HepG2 (cell line): ENCODE data around the gene PPCDC. TPM values are rescaled to one million over a fixed set of nuclear protein-coding genes. Genes with fewer than 3 reads are reported as not detected.

Experiments used
- ATAC-seq: fragments of 200-7000 bp; cut with Tn5 transposase; 3 replicates; pipeline ENCODE4 v1.9.1; 2020; ENCODE audit warnings: mild to moderate bottlenecking, moderate library complexity
- BruUV-seq: library from RNA; stranded (reverse); fragments of 400-500 nt; replicated peaks from 2 replicates; lab custom pipeline; 2021; lab: Mats Ljungman, UMichigan
- CTCF ChIA-PET: fragments of 300-600 bp; formaldehyde crosslinking; extraction: SDS; loops from one replicate; lab custom pipeline; 2021; ENCODE audit warnings: low total read pairs, inconsistent platforms, low intra/inter-chr PET ratio; lab: Yijun Ruan, JAX
- POLR2A ChIA-PET: fragments of 350-600 bp; sonication (Branson Sonifier 250); formaldehyde crosslinking; loops from one replicate; lab custom pipeline; 2020; ENCODE audit warnings: antibody characterized with exemption, inconsistent platforms; lab: Yijun Ruan, JAX
- DNase-seq: peaks from one replicate; pipeline ENCODE4 v3.0.0-alpha.2; 2015; ENCODE audit warnings: low spot score
- FAIRE-seq: peaks from 3 replicates; lab custom pipeline; 2011; peaks lifted over from hg19 to GRCh38; lab: Jason Lieb, UNC
- H2AFZ ChIP-seq: one replicate; pipeline ENCODE4 v1.6.1; 2011; ENCODE audit warnings: low read length, inconsistent platforms
- H3K27ac ChIP-seq: fragments of 300-600 bp; 3 replicates; pipeline ENCODE4 v1.8.0; 2011; ENCODE audit warnings: mixed run types, mild to moderate bottlenecking, mixed read lengths, low read length, inconsistent platforms; ENCODE audit not compliant: insufficient read depth; ENCODE audit errors: extremely low read length
- H3K27me3 ChIP-seq, 2 experiments: fragments of 200-600 bp in 1 of 2; 2 replicates in 1 of 2; 3 replicates in 1 of 2; pipeline versions ENCODE4 v1.6.0 to v1.8.0; 2011; ENCODE audit warnings: low read length in 2 of 2, mild to moderate bottlenecking in 2 of 2, moderate library complexity in 2 of 2, inconsistent platforms in 1 of 2; ENCODE audit not compliant: insufficient read depth in 2 of 2, control insufficient read depth in 1 of 2
- H3K36me3 ChIP-seq, 2 experiments: fragments of 200-600 bp in 1 of 2; replicated peaks in 1 of 2; 2 replicates in 1 of 2; 3 replicates in 1 of 2; pipeline versions ENCODE4 v1.5.1 to v1.8.0; 2011; ENCODE audit warnings: low read length in 2 of 2, inconsistent platforms in 1 of 2; ENCODE audit not compliant: insufficient read depth in 2 of 2, control insufficient read depth in 1 of 2
- H3K4me1 ChIP-seq: 2 replicates; pipeline ENCODE4 v1.5.1; 2012; ENCODE audit warnings: low read length, inconsistent platforms; ENCODE audit not compliant: insufficient read depth
- H3K4me2 ChIP-seq: 2 replicates; pipeline ENCODE4 v1.6.0; 2011; ENCODE audit warnings: low read depth, low read length, inconsistent platforms
- H3K4me3 ChIP-seq, 3 experiments: fragments of 200-600 bp in 1 of 3; sonication (generic), shearing (Covaris generic) in 1 of 3; replicated peaks in 1 of 3; 2 replicates each; pipeline ENCODE4 v1.5.1; 2011 to 2016; ENCODE audit warnings: low read length in 3 of 3, inconsistent platforms in 2 of 3, low read depth in 2 of 3, mild to moderate bottlenecking in 2 of 3, control low read depth in 1 of 3, mixed read lengths in 1 of 3; ENCODE audit not compliant: insufficient read depth in 1 of 3
- H3K79me2 ChIP-seq: one replicate; pipeline ENCODE4 v1.6.1; 2011; ENCODE audit warnings: low read length, inconsistent platforms; ENCODE audit not compliant: insufficient read depth
- H3K9ac ChIP-seq: 2 replicates; pipeline ENCODE4 v1.6.0; 2011; ENCODE audit warnings: mild to moderate bottlenecking, low read depth, low read length, inconsistent platforms; ENCODE audit not compliant: insufficient read depth
- H3K9me3 ChIP-seq: 2 replicates; pipeline ENCODE4 v1.5.1; 2012; ENCODE audit warnings: mild to moderate bottlenecking, low read length
- H4K20me1 ChIP-seq: 2 replicates; pipeline ENCODE4 v1.6.0; 2011; ENCODE audit warnings: inconsistent platforms, mild to moderate bottlenecking, low read length, moderate library complexity; ENCODE audit not compliant: insufficient read depth
- ZNF121 ChIP-seq: sonication (generic); formaldehyde crosslinking; IDR thresholded peaks from 2 replicates; pipeline ENCODE4 v1.5.0; 2020; ENCODE audit warnings: mild to moderate bottlenecking, missing genetic modification reagents
- ZNF687 ChIP-seq: sonication (generic); formaldehyde crosslinking; IDR thresholded peaks from 2 replicates; pipeline ENCODE4 v1.5.1; 2020; ENCODE audit warnings: mild to moderate bottlenecking, missing genetic modification reagents, moderate library complexity
- WGBS: methylation state at CpG from one replicate; pipeline ENCODE4 v1.1.6; 2017; ENCODE audit warnings: low lambda C conversion rate; 5-methylcytosine and 5-hydroxymethylcytosine counted together
- in situ Hi-C: cut with HindIII; loops from 2 replicates; pipeline ENCODE4 v1.10.0; 2017; ENCODE audit warnings: low pct_unique_long_range_greater_than_20kb; ENCODE audit not compliant: extremely low pct_ligation_motif_present
- intact Hi-C: fragments of 100-400 bp; cut with micrococcal nuclease; formaldehyde crosslinking; loops from one replicate; pipeline ENCODE4 v1.10.0; 2022; ENCODE audit not compliant: unreplicated experiment
- polyA plus RNA-seq, 8 experiments: library from polyadenylated mRNA; depleted of rRNA in 3 of 8; stranded (reverse) in 7 of 8; unstranded in 1 of 8; fragments of >200 nt; fragmentation: Illumina TruSeq in 4 of 8; extraction: Trizol in 4 of 8; gene quantifications; 2 replicates each; pipeline versions ENCODE4 v1.2.1 to v1.2.3, GENCODE V29; 2011 to 2016; ENCODE audit warnings: low read depth in 4 of 8, missing spikeins in 1 of 8, mixed read lengths in 1 of 8; ENCODE audit not compliant: insufficient read depth in 1 of 8
- total RNA-seq, 5 experiments: library from RNA; depleted of rRNA; stranded (reverse); fragments of >200 nt; fragmentation: Illumina TruSeq; extraction: Trizol; gene quantifications; 2 replicates each; pipeline ENCODE4 v1.2.3, GENCODE V29; 2016; ENCODE audit warnings: low read depth in 1 of 5

The PPCDC gene
- total and polyA plus RNA-seq, 2 of the 13 experiments (the other 11 are each of a cell fraction or from before 2014, with no cell fraction given) = 12.3 to 12.8 TPM

GRCh38 chr15:75045332-75046015 is 22.1 kb downstream of the PPCDC start:
- in situ Hi-C loops = no loop called here
- WGBS = 100% methylated on average over 6 of the region's 6 CpGs
- FAIRE-seq = no peak

More at GRCh38 chr15:75045332-75046015, 22.1 kb downstream of the PPCDC start:
- ChIA-PET CTCF (no interaction called here), POLR2A (interaction anchor here (0.9 to 3.3 kb wide), 4 partner anchors 22 to 158 kb away, joined by 3 to 58 read pairs (median 19); partner anchors contain the start of gene PPCDC)
- BruUV-seq = no TSS peak
- Histone ChIP-seq H3K27me3 (no peaks in the 10 kb centered on the region), H3K4me2 (no peak overlapping the region), H3K4me3 (no peak overlapping the region), H2AFZ (no peak overlapping the region), H4K20me1 (no peaks in the 10 kb centered on the region), H3K27ac (no peak overlapping the region), H3K9ac (no peak overlapping the region), H3K9me3 (no peaks in the 10 kb centered on the region), H3K4me1 (peaks cover 64% of the 10 kb centered on the region), H3K36me3 (peaks cover 5 to 15% of the 10 kb centered on the region in 2 experiments; a peak in 4 of 5 replicates), H3K79me2 (no peaks in the 10 kb centered on the region)
- no peak for ATAC-seq
- intact Hi-C loops = no loop called here
- no peak for DNase-seq
- TF ChIP-seq ZNF121 (CRISPR knock-in tag) (peak; percentile 65; the same call in 1 of the 2 replicates), ZNF687 (CRISPR knock-in tag) (no peak)
